HG03025 (cell line): ENCODE results near the gene KRT38.

Source experiments
- ATAC-seq: cut with Tn5 transposase; IDR thresholded peaks from one replicate; pipeline ENCODE4 v1.9.1; 2021; ENCODE audit warnings: mild to moderate bottlenecking, moderate library complexity; ENCODE audit not compliant: unreplicated experiment, low FRiP score

KRT38 gene

GRCh38 chr17:41440531-41441033 is at the start of gene KRT38:
KRT38 (minus strand) TSS chr17:41440983; CDS start chr17:41440921, 62 bp downstream.
- ATAC-seq: no peak

DNA sequence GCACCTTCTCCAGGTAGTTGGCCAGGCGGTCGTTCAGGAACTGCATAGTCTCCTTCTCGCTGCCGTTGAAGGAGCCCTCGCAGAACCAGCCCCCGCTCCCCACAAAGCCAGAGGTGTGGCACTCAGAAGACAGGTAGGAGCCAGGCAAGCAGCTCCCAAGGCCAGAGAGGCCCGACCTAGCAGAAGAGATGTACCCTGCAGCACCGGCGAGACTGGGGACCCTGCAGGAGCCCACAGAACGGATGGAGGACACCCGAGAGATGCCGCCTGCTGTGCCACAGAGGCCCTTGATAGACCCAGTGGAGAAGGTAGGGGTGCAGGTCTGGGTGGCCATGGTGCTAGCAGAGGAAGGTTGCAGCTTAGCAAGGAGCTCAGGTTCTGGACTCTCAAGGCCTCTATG is 48.7 kb upstream of the KRT38 start, which contains the start of gene KRT36:
TSS of gene KRT36 (minus strand) at position 380 of the 400 bp plus-strand sequence. CDS start at position 334, 46 bp downstream.
- no peak for ATAC-seq

DNA sequence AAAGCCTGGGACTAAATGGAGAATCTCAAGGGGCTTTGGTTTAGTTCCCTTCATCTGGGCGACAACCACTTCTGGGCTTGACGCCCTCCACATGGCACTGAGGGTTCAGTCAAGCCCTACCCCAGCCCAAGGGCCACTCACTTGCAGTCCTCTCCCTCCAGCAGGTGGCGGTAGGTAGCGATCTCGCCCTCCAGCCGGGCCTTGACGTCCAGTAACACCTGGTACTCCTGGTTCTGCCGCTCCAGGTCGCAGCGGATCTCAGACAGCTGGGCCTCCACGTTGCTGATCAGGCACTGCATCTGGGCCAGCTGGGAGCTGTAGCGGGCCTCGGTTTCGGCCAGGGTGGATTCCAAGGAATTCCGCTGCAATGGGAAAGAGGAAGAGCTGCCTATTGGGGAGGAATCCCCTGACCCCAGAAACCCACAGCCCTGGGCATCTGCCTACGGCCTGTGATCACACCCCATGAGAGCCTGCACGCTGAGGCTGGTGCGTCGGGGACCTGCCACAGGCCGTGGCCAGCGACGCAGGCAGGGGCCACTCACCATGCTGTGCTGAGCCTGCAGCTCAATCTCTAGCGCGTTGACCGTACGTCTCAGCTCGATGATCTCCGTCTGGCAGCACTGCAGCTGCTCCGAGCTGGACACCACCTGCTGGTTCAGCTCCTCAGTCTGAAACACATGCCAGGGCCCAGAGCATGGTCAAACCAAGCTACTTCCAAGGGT is 46.2 kb upstream of the KRT38 start:
- no peak for ATAC-seq

GRCh38 chr17:41486316-41486715 is 45.5 kb upstream of the KRT38 start:
- no peak for ATAC-seq

DNA sequence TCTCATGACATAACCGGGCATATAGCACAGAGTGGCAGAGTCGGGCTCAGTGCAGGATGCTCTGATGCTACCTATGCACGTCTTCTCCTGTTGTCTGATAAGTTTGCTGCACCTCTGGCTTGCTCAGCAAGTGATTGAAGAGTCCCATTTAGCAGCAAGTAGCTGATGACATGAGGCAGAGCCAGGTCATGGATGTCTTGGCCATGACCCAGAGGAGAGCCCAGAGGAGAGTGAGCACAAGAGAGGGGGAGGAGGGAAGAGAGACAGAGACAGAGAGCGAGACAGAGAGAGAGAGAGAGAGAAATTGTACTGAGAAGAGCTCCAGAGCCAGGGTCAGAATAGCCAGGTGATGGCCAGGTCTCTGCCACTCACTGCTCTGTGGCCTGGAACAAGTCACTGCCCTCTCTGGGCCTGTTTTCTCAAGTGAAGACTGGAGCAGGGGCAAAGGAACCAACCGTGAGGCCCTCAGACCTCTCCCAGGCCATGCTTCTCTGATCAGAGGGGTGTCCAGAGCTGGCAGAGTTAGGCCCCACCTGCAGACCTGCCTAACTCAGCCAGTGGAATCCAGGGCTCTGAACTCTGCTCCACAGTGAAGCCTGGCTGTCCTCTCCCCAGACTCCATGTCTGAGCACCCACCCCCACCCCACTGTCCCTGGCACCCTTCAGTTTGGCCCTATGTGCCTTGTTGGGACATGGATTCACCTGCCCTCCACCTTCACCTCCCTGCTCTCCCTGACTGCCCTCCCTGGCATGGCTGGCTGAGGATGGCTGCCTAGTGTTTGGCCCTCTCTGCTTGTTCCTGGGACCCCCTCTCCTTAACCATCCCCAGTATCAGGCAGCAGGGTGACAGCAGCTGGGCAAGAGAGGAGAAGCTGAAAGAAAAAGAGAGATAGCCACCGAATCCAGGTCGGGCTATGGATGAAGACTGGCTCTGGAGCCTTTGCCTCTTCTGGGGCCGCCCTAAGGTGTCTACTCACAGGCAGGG is 44.4 kb upstream of the KRT38 start:
- ATAC-seq: no peak

DNA sequence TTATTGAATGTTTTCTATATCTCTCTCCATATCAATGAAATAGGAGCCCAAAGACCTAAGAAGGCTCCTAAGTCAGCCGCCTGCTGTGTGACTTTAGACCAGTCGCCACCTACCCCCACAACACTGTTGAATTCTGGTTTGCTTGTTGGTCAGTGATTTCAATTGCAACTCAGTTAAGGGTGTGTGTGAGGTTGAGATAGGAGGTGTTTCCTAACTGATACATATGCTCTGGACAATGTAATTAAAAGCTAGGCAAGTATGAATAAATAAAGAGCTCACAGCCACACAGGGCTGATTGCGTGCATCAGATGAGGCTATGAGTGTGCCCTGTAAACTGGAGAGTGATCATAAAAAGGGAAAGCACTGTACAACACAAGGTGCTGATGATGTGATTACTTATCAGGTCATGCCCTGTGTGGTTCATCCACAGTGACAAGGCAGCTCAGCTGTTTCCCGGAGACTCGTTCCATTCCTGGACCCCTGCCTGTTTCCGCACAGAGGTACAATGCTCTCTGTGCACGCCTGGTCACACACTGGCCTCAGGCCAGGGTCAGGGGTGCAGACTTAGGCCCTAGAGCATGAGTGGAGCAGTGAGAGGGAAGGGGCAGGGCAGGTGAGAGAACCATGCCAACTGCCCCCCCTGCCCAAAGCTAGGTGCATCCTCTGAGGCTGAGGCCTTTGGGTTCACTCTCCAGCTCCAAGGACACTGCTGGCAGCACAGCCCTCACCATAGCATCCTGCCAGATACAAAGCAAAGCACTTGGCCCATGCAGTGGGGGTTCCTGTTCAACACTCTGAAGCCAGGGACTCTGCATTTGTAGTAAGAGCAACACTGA is 43.4 kb upstream of the KRT38 start:
- no peak for ATAC-seq

DNA sequence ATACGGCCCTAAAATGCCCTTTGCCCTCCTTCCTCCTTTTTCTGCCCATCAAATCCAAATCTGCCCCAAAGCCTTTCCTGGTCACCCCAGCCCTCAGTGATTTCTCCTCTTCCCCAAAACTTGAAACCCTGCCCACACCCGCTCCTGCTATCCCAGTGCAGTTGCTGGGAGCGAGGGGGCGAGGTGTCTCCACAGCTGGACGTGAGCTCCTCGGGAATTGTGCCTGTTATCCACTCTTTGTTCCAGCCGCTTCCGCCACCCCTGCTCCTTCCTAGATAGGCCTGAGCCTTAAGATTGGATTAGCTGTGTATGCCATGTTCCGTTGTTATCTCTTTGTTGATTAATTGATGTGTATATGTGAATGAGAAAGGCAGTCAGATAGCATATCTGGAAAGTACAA is 42.7 kb upstream of the KRT38 start:
- ATAC-seq: no peak

GRCh38 chr17:41481036-41481435 is 40.3 kb upstream of the KRT38 start, which contains the start of gene KRT35:
KRT35 (minus strand) TSS chr17:41481151; CDS start chr17:41481097, 54 bp downstream.
- ATAC-seq: no peak

- no peak for ATAC-seq
Observed at GRCh38 chr17:41480581-41480980, 39.8 kb upstream of the KRT38 start.

DNA sequence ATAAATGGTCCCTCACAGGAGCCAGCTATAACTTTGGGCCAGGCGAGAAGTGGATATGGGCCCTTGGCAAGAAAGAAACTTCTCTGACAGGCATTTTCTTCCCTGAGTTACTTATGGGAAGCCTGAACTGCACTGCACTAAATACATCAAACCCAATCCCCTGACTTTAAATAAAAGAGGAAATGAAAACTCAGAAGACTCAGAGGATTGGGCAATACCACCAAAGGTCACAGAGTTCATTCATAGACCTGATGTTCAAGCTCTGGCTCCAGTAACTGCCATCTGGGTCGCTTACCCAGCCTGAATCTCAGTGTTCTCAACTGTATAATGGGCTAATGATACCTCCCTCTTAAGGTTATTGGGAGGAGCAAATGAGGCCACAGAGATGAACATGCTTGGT is 39.4 kb upstream of the KRT38 start:
- no peak for ATAC-seq

GRCh38 chr17:41478237-41478636 is 37.5 kb upstream of the KRT38 start:
- ATAC-seq: no peak

GRCh38 chr17:41476866-41477815 is 36.4 kb upstream of the KRT38 start:
- ATAC-seq: no peak

DNA sequence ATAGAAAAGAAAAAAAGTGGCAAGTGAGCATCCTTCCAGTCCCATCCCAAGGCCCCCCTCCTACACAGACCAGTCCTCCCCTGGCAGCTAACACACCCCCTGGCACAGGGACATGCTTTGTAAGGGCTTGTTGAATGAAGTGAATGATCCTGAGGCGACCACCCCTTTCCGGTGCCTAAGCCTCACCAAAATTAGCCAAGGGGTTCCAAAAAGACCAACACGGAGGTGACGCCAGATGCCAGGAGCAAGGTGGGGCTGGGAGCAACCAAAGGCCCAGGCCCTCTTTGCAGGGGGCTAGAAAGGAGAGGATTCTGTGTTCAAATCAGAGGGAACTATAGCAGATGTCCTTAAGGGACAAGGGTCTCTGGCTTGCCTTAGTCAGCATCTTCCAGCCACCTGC is 34.6 kb upstream of the KRT38 start:
- ATAC-seq: no peak

GRCh38 chr17:41474863-41475262 is 34.1 kb upstream of the KRT38 start:
- no peak for ATAC-seq

DNA sequence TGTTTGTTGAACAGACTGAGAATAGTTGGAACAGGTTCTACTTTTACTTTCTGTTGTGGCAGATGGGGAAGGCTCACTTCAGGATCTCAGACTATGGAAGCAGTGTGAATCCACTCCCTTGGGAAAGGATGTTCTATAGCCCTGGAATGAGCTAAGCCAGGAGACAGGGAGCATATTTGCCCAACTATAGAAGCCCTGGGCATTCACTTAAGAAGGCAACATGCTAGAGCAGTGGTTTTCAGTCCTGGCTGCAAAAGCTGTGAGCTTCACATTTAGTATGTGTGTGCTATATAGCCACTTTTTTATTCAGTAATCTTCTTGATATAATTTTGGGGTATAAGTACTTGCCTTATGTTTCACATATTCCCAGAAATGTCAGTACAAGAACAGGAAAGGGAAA is 27.6 kb upstream of the KRT38 start:
- ATAC-seq: no peak

DNA sequence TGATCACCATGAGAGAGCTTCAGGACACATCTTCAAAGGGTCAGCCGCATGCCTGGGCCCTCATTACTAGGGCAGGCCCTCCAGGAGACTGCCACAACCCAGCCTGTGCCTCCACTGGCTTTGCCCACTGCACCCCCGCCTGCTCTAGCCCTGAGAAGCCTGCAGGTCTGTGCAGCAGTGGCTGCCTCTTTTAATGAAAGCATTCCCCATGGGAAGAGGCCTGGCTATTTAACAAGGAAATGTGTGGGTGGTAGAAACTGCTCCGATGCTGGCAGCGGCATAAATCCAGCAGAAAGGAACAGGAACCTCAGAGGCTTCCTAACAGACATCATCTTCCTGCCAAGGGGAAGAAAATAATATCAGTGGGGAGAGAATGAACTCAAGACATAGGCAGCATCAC is 26.8 kb upstream of the KRT38 start:
- ATAC-seq: no peak

- no peak for ATAC-seq
Observed at GRCh38 chr17:41466988-41467387, 26.2 kb upstream of the KRT38 start, which contains the start of gene KRT32. KRT32 (minus strand) TSS chr17:41467386; CDS start chr17:41467325, 61 bp downstream.

GRCh38 chr17:41464682-41465081 is 23.9 kb upstream of the KRT38 start:
- no peak for ATAC-seq

- ATAC-seq: no peak
Observed at GRCh38 chr17:41464173-41464572, 23.4 kb upstream of the KRT38 start.
